Epithelial cell of esophagus (primary cell): ENCODE results near the gene EIF2B1.

Experiments
- DNase-seq: peaks from one replicate; pipeline ENCODE4 v3.0.0; 2010; ENCODE audit warnings: low read depth
- H3K4me3 ChIP-seq: 2 replicates; pipeline ENCODE4 v1.5.1; 2011; ENCODE audit warnings: mild to moderate bottlenecking, low read length, control low read depth
- CTCF ChIP-seq: IDR thresholded peaks from 2 replicates; pipeline ENCODE4 v1.5.1; 2011; ENCODE audit warnings: low read depth, mild to moderate bottlenecking, low read length, control low read depth, inconsistent platforms; ENCODE audit not compliant: insufficient read depth; ENCODE audit errors: missing control alignments

Gene EIF2B1

GRCh38 chr12:123572391-123572790 lies 61.1 kb downstream of the EIF2B1 start:
- H3K4me3 ChIP-seq = no peak overlapping the region
- DNase-seq = no peak
- TF ChIP-seq CTCF = no peak

GRCh38 chr12:123571343-123571813 lies 62.1 kb downstream of the EIF2B1 start:
- peak; percentile 90 for DNase-seq
- no peak overlapping the region for H3K4me3 ChIP-seq
- TF ChIP-seq CTCF = no peak
